GM18861 (cell line): ENCODE measurements around the gene IL17D.
"Not testable (repeated sequence)": the region's sequence is repeated elsewhere in the genome, so short reads cannot be mapped to it uniquely, and the experiment has no call there.

Source experiments
- ATAC-seq: cut with Tn5 transposase; IDR thresholded peaks from one replicate; pipeline ENCODE4 v1.9.1; 2021; ENCODE audit not compliant: unreplicated experiment

The IL17D gene, protein sequence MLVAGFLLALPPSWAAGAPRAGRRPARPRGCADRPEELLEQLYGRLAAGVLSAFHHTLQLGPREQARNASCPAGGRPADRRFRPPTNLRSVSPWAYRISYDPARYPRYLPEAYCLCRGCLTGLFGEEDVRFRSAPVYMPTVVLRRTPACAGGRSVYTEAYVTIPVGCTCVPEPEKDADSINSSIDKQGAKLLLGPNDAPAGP

DNA sequence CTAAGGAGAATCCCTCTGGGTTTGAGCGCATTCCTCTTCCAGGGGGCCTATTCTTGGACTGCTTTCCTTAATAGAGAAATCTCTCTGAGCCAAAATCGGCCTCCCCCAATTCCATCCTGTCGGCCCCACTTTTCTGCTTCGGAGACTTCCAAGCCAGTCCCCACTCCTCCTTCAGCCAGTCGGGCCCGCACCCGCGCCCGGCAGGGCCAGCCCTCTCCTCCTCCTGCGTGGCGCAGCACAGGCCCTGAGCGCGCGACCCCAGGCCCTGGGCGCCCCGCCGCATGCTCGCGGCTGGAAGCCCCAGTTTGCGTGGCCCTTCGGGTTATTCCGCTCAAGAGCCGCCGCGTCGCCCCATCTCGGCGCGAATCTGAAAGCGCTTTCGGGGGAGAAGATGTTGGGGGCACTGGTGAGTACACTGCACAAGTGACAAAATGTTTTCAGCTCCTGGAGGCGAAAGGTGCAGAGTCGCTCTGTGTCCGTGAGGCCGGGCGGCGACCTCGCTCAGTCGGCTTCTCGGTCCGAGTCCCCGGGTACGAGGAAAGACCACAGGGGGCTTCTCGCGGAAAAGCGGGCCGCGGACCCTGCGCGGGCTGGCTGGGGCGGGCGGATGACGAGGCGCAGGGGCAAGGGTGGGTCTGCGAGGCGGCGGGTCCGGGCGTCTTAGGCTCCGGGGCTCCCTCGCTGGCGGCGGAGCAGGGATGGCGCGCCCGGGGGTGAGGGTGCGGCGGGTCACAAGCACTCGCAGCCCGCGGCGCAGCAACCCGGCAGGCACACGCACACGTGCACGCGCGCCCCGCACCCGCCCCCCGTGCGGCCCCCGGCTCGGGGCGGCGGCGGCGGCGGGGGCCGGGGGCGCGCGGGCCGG, at the start of gene IL17D:
Gene IL17D, plus strand, starts transcription at position 785 of the 865 bp plus-strand sequence. CDS start 303 bp downstream, outside the sequence.
- peak; percentile 4 for ATAC-seq

DNA sequence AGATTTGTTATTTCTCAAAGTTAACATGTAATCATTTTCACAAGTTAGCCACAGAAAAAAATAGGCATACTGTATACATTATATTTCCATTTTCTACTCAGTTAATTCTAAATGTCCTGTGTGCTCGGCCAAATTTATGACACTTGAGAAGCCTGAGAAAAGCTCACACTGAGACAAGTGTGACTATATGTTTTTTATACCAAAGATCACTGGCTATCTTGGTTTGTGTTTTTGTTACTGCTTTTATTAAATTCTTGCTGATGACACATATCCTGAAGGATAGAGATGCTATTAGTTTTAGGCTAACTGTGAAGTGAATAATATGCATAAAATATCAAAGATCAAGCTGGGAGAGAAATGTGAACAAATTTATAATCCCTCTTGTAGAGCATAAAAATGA, 49.3 kb upstream of the IL17D start:
- ATAC-seq, result no peak

DNA sequence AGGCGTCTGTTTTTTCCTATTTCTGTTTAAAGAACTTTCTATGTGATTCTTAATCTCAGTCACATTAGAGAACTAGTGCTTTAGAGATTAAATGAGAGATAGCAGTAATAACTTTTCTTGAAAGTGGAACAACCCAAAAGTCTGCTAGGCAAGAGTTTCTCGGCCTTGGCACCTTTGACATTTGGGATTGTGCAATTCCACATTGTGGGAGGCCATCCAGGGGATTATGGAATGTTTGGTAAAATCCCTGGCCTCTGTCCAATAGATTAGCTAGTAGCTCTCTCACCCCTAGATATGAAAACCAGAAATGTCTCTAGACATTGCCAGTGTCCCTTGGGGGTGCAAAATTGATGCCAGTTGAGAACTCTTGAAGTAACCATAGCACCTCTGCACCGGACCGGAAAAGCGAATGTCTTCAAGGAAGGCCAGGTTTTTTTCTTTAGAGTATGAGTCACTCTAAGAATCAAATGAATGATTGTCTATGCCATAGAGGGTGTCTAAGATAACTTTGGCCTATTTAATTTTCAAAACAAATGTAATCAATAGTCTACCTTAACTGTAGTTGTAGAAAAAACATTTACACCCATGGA, 45.0 kb upstream of the IL17D start:
- ATAC-seq, result no peak

DNA sequence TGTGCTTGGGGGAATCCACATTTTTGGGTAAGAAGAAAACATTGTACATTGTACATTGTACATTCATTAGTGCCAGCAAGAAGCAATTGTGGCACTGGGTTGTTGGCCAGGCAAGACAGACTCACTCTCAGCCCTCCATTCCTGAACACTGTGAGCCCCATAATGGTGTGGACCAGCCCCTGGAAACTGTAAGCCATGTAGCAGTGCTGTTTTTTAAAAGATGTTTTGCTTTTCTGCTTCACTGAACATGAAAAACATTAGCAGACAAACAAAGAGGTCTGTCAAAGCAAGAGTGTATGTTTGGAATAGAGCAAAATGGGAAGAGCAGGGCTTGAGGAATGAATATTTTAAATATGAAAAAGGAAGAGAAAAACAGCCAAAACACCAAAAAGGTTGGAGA, 39.1 kb upstream of the IL17D start:
- no peak for ATAC-seq

DNA sequence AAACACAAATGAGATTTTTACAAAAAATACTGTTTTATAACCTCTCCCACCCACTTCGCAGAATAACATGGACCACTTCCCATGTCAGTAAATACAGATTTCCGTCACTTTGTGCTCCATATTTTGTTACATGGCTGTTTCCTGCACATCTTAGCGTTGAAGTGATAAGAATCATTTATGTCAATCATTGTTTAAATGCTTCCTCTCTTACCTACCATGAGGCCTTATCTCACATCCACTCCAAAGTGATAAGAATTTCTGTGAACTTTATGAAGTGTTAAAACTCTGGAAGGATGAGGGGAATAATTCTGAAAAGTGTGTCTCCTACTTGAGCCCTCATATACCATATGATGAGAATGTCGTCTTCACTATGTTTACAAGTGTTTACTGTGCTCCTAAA, 36.6 kb upstream of the IL17D start:
- ATAC-seq, result no peak

DNA sequence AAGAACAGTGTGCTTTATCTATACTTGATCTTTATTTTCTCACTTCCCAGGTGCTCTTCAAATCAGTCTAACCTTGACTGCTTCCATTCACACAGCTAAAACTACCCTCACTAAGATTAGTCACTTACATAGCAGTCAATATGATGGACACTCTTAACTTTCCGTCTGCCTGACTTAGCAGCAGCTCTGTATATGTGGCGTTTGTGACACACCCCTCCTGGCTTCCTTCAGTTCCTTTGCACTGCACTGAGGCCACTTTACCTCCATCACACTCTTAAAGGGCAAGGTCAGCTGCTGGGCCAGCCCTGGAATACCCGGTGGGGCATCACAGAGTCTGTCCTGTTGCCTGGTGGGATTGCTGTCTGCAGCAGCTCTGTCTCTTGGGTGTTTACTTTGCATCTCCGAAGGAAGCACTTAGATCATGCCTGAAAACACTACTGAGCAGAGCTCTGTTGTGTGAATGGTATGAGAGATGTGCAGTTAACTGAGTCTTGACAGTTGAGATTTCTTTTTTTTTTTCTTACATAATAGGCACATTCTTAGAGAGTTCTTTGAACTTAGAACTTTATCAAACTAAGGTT, 35.6 kb upstream of the IL17D start:
- ATAC-seq, result no peak

DNA sequence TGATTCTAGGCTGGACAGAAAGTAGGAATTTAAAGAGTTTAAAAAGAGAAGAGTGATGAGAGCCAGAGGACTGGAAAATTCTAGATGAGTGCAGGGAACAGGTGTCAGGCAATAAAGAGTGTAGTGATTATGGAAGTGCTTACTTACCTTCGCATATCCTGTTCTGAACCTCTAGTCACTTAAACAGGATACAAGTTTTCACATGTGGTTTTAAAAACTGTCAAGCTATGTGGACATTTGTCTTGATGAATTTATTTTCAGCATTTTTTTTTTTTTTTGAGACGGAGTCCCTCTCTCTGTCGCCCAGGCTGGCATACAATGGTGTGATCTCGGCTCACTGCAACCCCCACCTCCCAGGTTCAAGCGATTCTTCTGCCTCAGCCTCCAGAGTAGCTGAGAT, 34.3 kb upstream of the IL17D start:
- ATAC-seq, result no peak

DNA sequence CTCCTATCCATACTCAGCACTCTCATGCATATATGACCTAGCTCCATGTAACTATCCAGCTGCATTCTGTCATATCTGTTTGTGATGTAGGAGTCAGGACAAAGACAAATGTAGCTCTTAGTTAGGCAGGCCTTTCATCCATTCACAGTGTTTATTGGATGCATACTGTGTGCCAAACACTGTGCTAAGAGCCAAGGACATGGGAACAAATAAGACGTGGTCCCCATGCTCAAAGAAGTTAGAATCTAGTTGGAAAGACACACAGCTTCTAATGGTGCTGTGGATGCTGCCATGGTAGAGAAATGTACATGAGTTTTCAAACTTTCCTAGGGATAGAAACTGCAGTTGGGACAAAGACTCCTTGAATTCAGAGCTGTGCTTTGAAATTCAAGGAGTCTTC, 31.7 kb upstream of the IL17D start:
- no peak for ATAC-seq

DNA sequence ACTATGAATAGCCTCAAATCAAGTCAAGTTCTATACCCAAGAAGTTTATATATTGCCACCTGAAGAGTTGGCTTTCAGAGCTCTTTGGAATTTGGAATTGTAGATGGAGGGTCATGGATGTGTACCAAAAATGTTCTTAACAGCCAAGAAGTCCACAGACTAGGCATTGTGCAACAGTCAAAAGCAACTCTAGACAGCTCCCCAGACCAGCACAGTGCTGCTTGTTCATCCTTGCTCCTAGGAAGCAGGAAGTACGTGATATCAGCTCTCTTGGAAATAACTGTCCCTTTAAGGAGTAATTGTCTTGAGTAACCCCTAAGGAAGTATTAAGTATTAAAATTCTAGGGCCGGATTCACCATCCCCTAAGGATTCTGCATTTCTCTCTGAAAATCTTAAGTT, 30.7 kb upstream of the IL17D start:
- no peak for ATAC-seq

DNA sequence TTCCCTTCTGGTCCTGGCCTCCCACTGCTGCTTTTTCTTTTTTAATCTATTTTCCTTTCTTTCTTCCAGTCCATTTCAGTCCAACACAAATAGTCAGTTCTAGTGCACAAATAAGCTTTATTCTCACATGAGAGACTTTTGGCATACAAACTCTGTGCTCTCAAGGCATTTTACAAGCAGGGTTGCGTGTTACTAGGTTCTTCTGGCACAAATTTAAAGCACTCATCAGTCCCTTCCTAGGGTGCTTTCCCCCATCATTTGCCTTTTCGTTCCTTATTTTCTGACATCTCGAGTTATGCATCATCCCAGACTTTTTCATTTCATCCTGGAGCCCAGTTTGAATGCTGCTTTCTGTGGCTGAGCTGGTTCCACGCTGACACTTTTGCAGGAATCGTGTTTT, 29.8 kb upstream of the IL17D start:
- no peak for ATAC-seq

DNA sequence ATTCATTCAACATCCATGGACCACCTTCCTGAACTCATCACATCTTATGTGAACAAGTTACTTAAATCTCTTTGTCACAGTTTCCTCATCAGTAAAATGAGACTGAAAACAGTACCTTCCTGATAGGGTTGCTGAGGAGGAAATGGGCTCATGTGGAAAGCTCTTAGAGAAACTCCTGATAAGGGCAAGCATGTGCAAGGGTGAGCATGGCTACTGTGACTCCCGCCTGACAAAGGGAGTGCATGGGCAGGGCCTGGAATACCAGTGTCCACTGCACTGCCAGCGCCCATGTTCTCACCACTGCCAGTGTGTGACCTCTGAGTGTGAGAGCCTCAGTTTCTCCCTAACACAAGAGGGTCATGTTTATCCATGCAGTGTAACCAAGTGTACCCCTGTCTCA, 27.3 kb upstream of the IL17D start:
- no peak for ATAC-seq

DNA sequence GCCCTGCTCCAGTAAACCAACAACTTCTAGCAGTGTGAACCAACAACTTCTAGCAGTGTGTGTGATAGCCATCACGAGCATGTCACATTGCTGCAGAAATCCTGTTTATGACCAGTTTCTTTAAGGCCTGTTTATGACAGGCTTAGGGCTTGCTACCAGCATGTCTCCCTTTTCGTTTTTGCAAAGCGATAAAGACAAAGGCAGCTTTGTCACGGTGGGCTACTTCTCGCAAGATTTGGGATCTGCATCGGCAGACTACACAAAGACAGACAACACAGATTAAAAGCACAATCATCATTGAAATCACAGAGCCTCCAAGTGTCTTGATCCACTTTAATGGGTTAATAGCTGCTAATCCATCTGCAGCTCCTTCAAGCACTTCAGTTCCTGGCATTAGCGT, 24.9 kb upstream of the IL17D start:
- ATAC-seq, result not testable (repeated sequence)

DNA sequence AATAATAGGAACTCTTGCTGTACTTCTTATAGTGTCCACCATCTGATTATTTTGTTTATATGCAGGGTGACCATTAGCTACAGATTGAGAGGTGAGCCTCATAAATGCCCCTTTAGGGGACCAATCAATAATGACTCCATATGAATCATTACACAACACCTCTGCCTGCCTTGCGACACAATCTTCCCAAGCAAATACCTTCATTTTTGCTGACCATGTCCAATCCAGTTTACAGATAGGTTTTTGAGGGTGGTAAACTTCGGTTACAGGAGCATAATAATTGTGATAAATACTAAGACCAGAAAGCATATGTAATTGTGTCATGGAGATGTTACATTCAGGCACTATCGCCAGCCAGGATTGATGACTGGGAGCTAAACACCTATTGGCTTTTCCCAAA, 23.6 kb upstream of the IL17D start:
- no peak for ATAC-seq

DNA sequence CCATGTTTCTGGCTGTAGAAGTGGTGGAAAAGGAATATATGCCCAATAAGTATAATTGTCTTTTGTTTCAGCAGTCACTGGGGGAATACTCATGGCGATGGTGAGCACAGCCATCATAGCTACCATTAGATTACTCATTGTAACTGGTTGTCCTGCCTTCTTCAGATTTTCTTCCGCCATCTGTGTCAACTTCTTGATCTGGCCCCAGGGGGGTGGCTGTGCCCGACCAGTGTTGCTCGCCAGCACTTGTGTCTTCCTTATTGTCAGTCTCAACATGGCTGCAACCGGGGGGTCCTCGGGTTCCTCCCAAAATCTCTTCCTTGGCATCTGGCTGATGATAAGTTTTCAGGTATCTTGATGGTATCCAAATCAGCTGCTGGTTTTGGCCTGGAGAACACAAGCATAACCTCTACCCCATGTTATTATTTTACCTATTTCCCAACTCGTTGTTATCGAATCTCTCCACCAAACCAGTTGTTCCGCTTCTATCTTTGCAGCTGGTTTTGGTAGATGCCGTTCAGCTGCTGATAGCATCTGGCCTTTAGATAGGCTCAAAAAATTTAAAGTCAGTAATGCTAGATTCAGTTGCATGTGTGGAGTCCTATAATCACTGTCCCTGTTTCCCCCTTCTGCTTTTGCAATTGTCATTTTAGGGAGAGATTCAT, 23.0 kb upstream of the IL17D start:
- ATAC-seq, result no peak

DNA sequence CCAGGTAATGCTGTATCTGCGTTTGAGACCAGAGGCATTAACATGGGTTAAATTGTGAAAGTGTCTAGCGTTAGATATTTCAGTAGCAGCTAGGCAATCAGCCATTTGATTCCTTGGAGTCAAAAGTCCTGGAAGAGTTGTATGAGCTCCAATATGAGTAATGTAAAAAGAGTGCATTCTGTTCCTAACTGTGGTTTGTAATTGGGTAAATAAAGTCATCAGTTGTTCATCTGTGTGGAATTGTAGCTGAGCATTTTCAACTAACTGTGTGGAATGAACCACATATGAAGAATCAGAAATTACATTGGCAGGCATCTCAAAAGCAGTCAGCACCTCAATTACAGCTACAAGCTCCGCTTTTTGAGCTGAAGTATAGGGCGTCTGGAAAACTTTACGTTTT, 22.0 kb upstream of the IL17D start:
- ATAC-seq, result not testable (repeated sequence)

DNA sequence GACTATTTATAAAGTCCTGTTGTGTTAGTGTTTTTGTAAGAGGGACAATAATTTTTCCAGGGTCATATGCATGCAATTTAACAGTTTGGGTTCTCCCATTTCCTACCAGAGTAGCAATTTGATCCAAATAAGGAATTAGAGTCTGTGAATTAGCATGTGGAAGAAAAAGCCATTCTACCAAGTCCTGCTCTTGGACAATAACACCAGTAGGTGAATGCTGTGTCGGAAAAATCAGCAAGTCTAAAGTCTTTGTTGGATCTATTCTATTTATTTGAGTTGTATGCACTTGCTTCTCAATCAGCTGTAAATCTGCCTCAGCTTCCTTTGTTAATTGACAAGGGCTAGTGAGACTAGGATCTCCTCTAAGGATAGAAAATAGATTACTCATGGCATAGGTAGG, 21.4 kb upstream of the IL17D start:
- ATAC-seq, result no peak

DNA sequence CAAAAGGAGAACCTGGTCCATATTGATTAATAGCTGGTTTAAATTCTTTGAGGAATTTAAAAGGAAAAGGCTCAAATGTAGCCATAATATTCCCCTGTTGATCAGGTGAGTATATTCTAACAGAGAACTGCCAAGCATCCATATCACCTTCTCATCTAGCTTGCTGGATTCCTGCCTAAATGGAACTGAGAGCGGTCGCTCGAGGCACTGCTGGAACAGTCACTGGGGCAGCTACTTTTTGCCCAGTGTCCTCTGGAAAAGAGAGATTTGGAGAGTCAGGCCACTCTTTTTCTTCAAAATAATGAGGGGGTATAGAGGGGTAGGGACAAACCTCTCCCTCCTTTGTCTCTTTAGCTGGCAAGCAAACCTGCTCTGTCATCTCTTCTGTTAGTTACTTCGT, 19.5 kb upstream of the IL17D start:
- no peak for ATAC-seq

DNA sequence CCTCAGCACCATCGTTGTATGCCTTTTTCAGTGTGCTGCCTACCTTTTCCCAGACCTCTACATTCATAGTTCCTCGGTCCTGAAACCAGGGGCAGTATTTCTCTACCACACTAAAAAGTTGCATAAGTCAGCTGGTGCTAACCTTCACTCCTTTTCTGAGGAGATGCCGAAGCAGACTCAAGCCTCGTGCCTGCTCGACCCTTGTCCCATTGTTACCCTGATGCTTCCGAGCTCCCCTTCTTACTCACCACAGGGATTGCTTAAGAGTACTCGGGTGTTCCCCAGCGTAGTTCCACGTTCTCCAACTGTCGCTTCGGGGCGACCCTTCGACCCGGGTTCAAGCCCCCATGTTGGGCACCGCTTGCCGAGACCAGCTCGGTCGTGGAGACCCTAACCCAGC, 19.0 kb upstream of the IL17D start:
- ATAC-seq, result no peak

DNA sequence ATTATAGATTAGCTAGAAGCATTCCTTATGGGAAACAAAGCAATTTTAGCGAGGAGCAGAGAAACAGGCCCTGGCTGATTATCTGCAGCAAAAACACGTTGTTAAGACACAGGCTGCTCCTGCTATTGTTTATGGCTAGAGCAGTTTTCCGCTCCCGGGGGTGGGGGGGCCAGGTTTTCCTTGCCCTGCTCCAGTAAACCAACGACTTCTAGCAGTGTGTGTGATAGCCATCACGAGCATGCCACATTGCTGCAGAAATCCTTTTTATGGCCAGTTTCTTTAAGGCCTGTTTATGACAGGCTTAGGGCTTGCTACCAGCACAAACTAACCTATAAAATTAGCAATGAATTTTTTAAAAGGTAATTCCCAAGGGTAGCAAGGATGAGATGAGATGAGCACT, 18.4 kb upstream of the IL17D start:
- no peak for ATAC-seq

DNA sequence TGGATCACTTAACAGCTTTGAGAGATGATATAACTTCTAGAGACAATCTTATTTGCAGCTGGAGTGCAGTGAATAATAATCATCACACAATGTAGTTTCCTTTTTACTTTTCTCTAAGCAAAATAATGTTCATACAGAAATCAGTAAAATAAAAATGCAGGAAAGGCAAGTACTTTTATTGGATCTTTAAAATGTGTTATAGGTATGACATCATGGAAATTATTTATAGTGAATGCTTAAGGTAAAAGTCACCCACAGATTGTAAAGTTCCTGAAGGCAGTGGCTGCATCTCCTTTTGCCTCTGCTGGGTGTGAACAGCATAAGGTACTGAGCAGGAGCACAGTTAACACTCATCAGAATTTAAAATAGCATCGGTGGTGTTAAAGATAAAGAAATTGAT, 17.3 kb upstream of the IL17D start:
- ATAC-seq, result no peak

DNA sequence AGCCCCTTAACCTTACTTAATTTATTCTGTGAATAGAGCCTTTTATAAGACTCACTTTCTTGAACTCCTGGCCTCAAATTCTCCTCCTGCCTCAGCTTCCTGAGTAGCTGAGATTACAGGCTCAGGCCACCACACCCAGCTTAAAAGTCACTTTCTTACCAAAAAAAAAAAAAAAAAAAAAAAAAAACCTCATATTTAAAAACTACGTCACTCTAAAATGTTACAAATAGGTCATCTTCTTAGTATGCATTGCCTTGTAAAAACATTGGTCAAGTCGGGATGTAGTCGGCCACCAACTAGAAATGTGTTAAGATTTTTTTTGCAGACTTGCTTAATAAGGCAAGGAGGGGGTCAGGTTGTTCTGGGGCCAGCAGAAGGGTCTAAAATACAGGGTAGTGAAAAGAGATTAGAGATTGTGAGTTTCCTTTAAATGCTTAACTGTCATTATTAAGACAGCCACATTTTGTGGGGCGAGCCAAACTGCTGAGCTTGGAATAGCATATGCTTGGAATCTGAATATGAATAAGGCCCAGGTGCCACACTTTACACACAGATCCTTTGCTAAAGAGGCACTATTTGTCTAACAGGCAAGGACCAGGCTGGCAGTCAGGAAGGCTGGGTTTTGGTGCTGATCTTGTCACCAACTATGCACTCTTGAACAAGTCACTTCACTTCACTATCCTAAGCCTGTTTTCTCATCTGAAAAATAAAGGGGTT, 16.5 kb upstream of the IL17D start:
- ATAC-seq, result no peak
